ACC112 (cell line): ENCODE data around the gene NEDD8.
A peak's percentile ranks its signal among the peaks of the same experiment; 100 is the strongest.

Experiments
- H2AFZ ChIP-seq: fragments of 200-600 bp; sonication (generic); one replicate; pipeline ENCODE4 v1.6.0; 2017; ENCODE audit warnings: antibody characterized with exemption, low read length; ENCODE audit not compliant: unreplicated experiment
- H3K27ac ChIP-seq: fragments of 200-600 bp; sonication (generic); 2 replicates; pipeline ENCODE4 v1.5.1; 2014; ENCODE audit warnings: low read depth, mild to moderate bottlenecking, antibody characterized with exemption, low read length, moderate library complexity
- H3K27me3 ChIP-seq: fragments of 200-600 bp; sonication (generic); 2 replicates; pipeline ENCODE4 v1.6.1; 2014; ENCODE audit warnings: mild to moderate bottlenecking, antibody characterized with exemption, low read length, moderate library complexity, mixed read lengths; ENCODE audit not compliant: insufficient read depth
- H3K36me3 ChIP-seq: fragments of 200-600 bp; sonication (generic); 2 replicates; pipeline ENCODE4 v1.6.1; 2016; ENCODE audit warnings: mild to moderate bottlenecking, antibody characterized with exemption, low read length, moderate library complexity, mixed read lengths; ENCODE audit not compliant: insufficient read depth
- H3K4me1 ChIP-seq: fragments of 200-600 bp; sonication (generic); one replicate; pipeline ENCODE4 v1.6.1; 2016; ENCODE audit warnings: low read length, mixed read lengths; ENCODE audit not compliant: insufficient read depth, unreplicated experiment, control insufficient read depth
- H3K4me3 ChIP-seq: fragments of 200-600 bp; sonication (generic); 2 replicates; pipeline ENCODE4 v1.5.1; 2014; ENCODE audit warnings: mild to moderate bottlenecking, low read depth, low read length
- H3K79me2 ChIP-seq: fragments of 200-600 bp; sonication (generic); one replicate; pipeline ENCODE4 v1.6.0; 2016; ENCODE audit warnings: low read length; ENCODE audit not compliant: control insufficient read depth, unreplicated experiment, insufficient read depth

Gene NEDD8

GRCh38 chr14:24194186-24194872 is 37.8 kb downstream of the NEDD8 start:
- peaks cover 17% of the 10 kb centered on the region for H3K4me1 ChIP-seq
- peak overlapping the region; percentile 94 for H3K27ac ChIP-seq
- H2AFZ ChIP-seq = peak overlapping the region; percentile 94
- H3K36me3 ChIP-seq = peaks cover 19% of the 10 kb centered on the region
- peaks cover 50% of the 10 kb centered on the region for H3K79me2 ChIP-seq
- peak overlapping the region; percentile 96 for H3K4me3 ChIP-seq
- no peaks in the 10 kb centered on the region for H3K27me3 ChIP-seq

- Histone ChIP-seq H3K27me3 (no peaks in the 10 kb centered on the region), H3K4me1 (peaks cover 18% of the 10 kb centered on the region), H2AFZ (no peak overlapping the region), H3K36me3 (peaks cover 19% of the 10 kb centered on the region), H3K4me3 (no peak overlapping the region), H3K27ac (no peak overlapping the region), H3K79me2 (peaks cover 43% of the 10 kb centered on the region)
These were observed 39.2 kb downstream of the NEDD8 start for GRCh38 chr14:24192933-24193332.

- Histone ChIP-seq H3K4me1 (peaks cover 16% of the 10 kb centered on the region), H3K36me3 (peaks cover 19% of the 10 kb centered on the region), H3K79me2 (peaks cover 36% of the 10 kb centered on the region), H3K4me3 (no peak overlapping the region), H2AFZ (no peak overlapping the region), H3K27ac (no peak overlapping the region), H3K27me3 (no peaks in the 10 kb centered on the region)
These were observed 41.8 kb downstream of the NEDD8 start for GRCh38 chr14:24190416-24190815.

DNA sequence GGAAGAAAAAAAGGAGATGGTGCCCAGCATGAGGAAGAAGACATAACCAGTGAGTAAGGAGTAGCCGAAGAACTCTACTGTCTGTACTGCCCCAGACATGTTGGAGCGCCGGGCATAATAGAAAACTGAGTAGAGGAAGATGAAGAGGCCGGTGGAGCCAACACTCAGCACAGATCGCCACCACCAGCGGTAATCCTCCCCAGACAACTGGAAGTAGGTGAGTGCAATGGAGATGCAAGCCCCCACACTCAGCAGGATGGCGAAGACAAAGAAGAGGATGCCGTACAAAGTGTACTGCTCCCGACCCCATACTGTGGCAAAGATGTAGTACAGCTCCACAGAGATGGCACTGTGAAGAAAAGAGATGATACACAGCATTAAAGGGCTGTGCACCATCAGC is 42.7 kb downstream of the NEDD8 start:
- Histone ChIP-seq H3K27me3 (no peaks in the 10 kb centered on the region), H3K4me1 (peaks cover 13% of the 10 kb centered on the region), H3K4me3 (peak overlapping the region; percentile 90; the same call in 1 of the 2 replicates), H3K27ac (peak overlapping the region; percentile 18), H2AFZ (no peak overlapping the region), H3K79me2 (peaks cover 27% of the 10 kb centered on the region), H3K36me3 (peaks cover 19% of the 10 kb centered on the region)

DNA sequence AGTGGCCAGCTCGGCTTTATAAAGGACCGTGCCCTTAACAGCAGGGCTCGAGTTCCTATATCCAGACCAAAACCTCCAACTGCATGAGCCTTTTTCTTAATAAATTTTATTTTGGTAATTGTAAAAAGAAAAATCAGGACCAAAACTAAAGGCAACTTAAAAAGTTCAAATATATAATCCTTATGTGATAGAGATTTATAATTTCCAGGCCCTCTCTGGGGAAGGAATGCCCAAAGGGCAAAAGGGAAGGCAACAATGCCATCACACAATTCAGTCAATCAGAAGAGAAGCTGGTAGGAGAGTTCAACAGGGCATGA is 43.1 kb downstream of the NEDD8 start:
- Histone ChIP-seq H3K4me1 (peaks cover 9% of the 10 kb centered on the region), H3K4me3 (peak overlapping the region; percentile 90), H3K36me3 (peaks cover 19% of the 10 kb centered on the region), H3K27ac (peak overlapping the region; percentile 18), H3K79me2 (peaks cover 22% of the 10 kb centered on the region), H2AFZ (no peak overlapping the region), H3K27me3 (no peaks in the 10 kb centered on the region)

DNA sequence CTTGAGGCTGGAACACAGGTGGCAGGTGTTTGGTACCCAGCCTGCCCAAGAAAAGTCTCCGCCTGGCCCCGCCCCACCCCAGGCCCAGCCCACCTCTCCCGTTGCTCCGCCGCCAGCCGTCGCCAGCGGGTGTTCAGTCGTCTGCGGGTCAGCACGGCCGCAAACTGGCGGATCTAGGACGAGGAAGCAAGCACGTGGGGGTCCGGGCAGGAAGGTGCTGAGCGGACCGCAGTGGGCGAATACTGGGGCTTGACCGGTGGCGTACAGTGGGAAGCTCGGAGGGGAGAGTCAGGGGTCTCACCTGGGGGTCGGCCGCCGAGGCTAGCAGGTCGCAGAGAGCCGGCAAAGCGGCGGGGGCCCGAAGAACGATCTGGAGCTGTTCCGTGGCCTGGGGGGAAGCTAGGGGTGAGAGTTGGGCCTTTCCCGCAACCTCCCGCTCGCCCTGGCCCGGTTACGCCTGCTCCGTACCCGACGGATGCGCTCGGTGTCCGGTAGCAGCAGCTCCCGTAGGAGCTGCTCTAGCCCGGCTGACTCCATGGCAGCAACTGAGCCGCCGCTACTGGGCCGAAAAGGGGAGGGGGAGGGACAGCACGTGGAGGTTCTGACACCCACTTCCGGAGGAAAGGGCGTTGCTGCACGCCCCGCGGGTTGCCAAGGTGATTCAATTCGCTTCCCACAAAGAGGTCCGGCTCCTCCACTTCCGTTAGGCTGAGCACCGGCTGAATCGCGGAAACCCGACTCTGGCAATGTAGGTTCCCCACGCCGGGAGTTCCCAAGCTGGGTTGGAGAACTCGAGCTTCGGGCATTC is 43.7 kb downstream of the NEDD8 start, which contains the start of gene IPO4:
Gene IPO4 (minus strand): TSS at position 566 of the 808 bp plus-strand sequence. CDS start 29 bp downstream, at position 537.
- Histone ChIP-seq H3K27ac (peak within 1 kb of the TSS; percentile 45), H2AFZ (peak within 1 kb of the TSS; percentile 15), H3K4me3 (peak within 1 kb of the TSS; percentile 90), H3K4me1 (peaks cover 6% of the 10 kb centered on the region), H3K36me3 (peaks cover 19% of the 10 kb centered on the region), H3K27me3 (no peaks in the 10 kb centered on the region), H3K79me2 (peaks cover 19% of the 10 kb centered on the region)

GRCh38 chr14:24187539-24187915 is 44.6 kb downstream of the NEDD8 start:
- peaks cover 13% of the 10 kb centered on the region for H3K36me3 ChIP-seq
- H3K4me1 ChIP-seq = peaks cover 6% of the 10 kb centered on the region
- H3K27ac ChIP-seq = no peak overlapping the region
- no peaks in the 10 kb centered on the region for H3K27me3 ChIP-seq
- no peak overlapping the region for H2AFZ ChIP-seq
- H3K79me2 ChIP-seq = peaks cover 13% of the 10 kb centered on the region
- H3K4me3 ChIP-seq = peak overlapping the region; percentile 90

GRCh38 chr14:24186831-24187538 is 45.2 kb downstream of the NEDD8 start:
- H2AFZ ChIP-seq = no peak overlapping the region
- H3K36me3 ChIP-seq = 0 out of 2 replicates have a peak, but pooled peaks cover 8% of the 10 kb centered on the region
- peaks cover 6% of the 10 kb centered on the region for H3K4me1 ChIP-seq
- peak overlapping the region; percentile 90; the same call in 1 of the 2 replicates for H3K4me3 ChIP-seq
- no peak overlapping the region for H3K27ac ChIP-seq
- H3K79me2 ChIP-seq = peaks cover 11% of the 10 kb centered on the region
- no peaks in the 10 kb centered on the region for H3K27me3 ChIP-seq

GRCh38 chr14:24185741-24186140 is 46.4 kb downstream of the NEDD8 start:
- Histone ChIP-seq H2AFZ (no peak overlapping the region), H3K36me3 (peaks cover 10% of the 10 kb centered on the region; the same call in 1 of the 2 replicates), H3K4me3 (no peak overlapping the region), H3K27me3 (no peaks in the 10 kb centered on the region), H3K27ac (no peak overlapping the region), H3K4me1 (peaks cover 6% of the 10 kb centered on the region), H3K79me2 (peaks cover 11% of the 10 kb centered on the region)

DNA sequence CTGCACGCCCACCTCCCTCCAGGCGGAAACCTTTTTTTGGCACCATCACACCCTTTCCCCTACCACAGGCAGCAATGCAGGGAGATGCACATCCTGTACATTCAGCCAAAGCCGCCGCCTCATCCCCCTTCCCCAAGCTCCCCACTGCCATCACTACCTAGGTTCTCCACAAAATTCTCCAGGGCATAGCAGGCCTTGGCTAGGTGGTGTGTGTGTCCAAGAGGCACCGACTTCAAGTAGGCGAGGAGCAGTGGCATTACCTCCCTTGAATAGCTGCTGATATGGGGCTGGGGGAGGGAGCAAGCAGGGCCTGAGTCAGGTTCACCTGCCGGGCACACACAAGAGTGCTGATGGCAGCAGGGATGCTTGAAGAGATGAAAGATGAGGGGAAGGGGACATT is 47.1 kb downstream of the NEDD8 start:
- Histone ChIP-seq H3K4me3 (no peak overlapping the region), H3K79me2 (peaks cover 11% of the 10 kb centered on the region), H3K27me3 (no peaks in the 10 kb centered on the region), H3K4me1 (peaks cover 6% of the 10 kb centered on the region), H3K36me3 (peaks cover 8% of the 10 kb centered on the region; the same call in 1 of the 2 replicates), H2AFZ (no peak overlapping the region), H3K27ac (no peak overlapping the region)
